HG03066 (cell line): ENCODE data around the gene ESRRG.

Experiments used
- ATAC-seq: cut with Tn5 transposase; IDR thresholded peaks from one replicate; pipeline ENCODE4 v1.9.1; 2021; ENCODE audit warnings: low read depth; ENCODE audit not compliant: unreplicated experiment

The ESRRG gene

GRCh38 chr1:216523449-216524190, 199.6 kb downstream of the ESRRG start:
- ATAC-seq: no peak

- no peak for ATAC-seq
Observed at GRCh38 chr1:216523043-216523442, 200.2 kb downstream of the ESRRG start.

- ATAC-seq: no peak
Observed at GRCh38 chr1:216521477-216521876, 201.8 kb downstream of the ESRRG start.

- no peak for ATAC-seq
Observed at GRCh38 chr1:216518844-216519627, 204.2 kb downstream of the ESRRG start.

- ATAC-seq: no peak
Observed at GRCh38 chr1:216502528-216503162, 220.6 kb downstream of the ESRRG start.

GRCh38 chr1:216500273-216500967, 222.8 kb downstream of the ESRRG start:
- ATAC-seq: no peak

- ATAC-seq: no peak
Observed at GRCh38 chr1:216499581-216500272, 223.5 kb downstream of the ESRRG start.

GRCh38 chr1:216498277-216498676, 225.0 kb downstream of the ESRRG start:
- no peak for ATAC-seq

- ATAC-seq: no peak
Observed at GRCh38 chr1:216485042-216485441, 238.2 kb downstream of the ESRRG start.

GRCh38 chr1:216483672-216484401, 239.4 kb downstream of the ESRRG start:
- no peak for ATAC-seq

- no peak for ATAC-seq
Observed at GRCh38 chr1:216482620-216483019, 240.6 kb downstream of the ESRRG start.

- no peak for ATAC-seq
Observed at GRCh38 chr1:216478238-216478637, 245.0 kb downstream of the ESRRG start.

- no peak for ATAC-seq
Observed at GRCh38 chr1:216476341-216476740, 246.9 kb downstream of the ESRRG start.

GRCh38 chr1:216475659-216476276, 247.5 kb downstream of the ESRRG start:
- ATAC-seq: no peak

- no peak for ATAC-seq
Observed at GRCh38 chr1:216466162-216466801, 256.9 kb downstream of the ESRRG start.

- ATAC-seq: no peak
Observed at GRCh38 chr1:216464489-216464888, 258.7 kb downstream of the ESRRG start.

GRCh38 chr1:216462066-216462775, 261.0 kb downstream of the ESRRG start:
- ATAC-seq: no peak

- ATAC-seq: no peak
Observed at GRCh38 chr1:216461466-216461865, 261.8 kb downstream of the ESRRG start.
